ENCODE results near the gene ADAMTSL3.

- TF ChIP-seq, protein P1, sequence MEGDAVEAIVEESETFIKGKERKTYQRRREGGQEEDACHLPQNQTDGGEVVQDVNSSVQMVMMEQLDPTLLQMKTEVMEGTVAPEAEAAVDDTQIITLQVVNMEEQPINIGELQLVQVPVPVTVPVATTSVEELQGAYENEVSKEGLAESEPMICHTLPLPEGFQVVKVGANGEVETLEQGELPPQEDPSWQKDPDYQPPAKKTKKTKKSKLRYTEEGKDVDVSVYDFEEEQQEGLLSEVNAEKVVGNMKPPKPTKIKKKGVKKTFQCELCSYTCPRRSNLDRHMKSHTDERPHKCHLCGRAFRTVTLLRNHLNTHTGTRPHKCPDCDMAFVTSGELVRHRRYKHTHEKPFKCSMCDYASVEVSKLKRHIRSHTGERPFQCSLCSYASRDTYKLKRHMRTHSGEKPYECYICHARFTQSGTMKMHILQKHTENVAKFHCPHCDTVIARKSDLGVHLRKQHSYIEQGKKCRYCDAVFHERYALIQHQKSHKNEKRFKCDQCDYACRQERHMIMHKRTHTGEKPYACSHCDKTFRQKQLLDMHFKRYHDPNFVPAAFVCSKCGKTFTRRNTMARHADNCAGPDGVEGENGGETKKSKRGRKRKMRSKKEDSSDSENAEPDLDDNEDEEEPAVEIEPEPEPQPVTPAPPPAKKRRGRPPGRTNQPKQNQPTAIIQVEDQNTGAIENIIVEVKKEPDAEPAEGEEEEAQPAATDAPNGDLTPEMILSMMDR (conservative IDR thresholded peaks at IDR 0.05; ENCODE audit: low read depth, low read length) = no peak
- TF ChIP-seq ELK1 (IDR thresholded peaks at IDR 0.05; ENCODE audit: borderline replicate concordance, low read depth, low read length) = no peak
- TF ChIP-seq POLR2A (IDR thresholded peaks at IDR 0.05; ENCODE audit: low read depth, low read length) = no peak
- no peak for TF ChIP-seq RFX5 (IDR thresholded peaks at IDR 0.05; ENCODE audit: low read depth, low read length)
Measured at GRCh38 chr15:83848315-83849050, 194.6 kb downstream of the ADAMTSL3 start.
